Effector memory CD4-positive, alpha-beta T cell (primary cell): Measurements from ENCODE around the gene NAIF1.
"Not testable (repeated sequence)": the region's sequence is repeated elsewhere in the genome, so short reads cannot be mapped to it uniquely, and the experiment has no call there.

Experiments
- DNase-seq, 3 donors: peaks; one replicate each; pipeline ENCODE4 v3.0.0-alpha.2; 2020
- H3K27ac ChIP-seq: 2 replicates; pipeline ENCODE4 v1.7.0; 2013; ENCODE audit warnings: mild to moderate bottlenecking, low read length, moderate library complexity; ENCODE audit not compliant: insufficient read depth, poor library complexity, severe bottlenecking
- H3K27me3 ChIP-seq: replicated peaks from 2 replicates; pipeline ENCODE4 v1.7.0; 2013; ENCODE audit warnings: mild to moderate bottlenecking, low read length; ENCODE audit not compliant: insufficient read depth, control insufficient read depth, poor library complexity, severe bottlenecking
- H3K36me3 ChIP-seq: 2 replicates; pipeline ENCODE4 v1.7.0; 2013; ENCODE audit warnings: mild to moderate bottlenecking, low read length, moderate library complexity; ENCODE audit not compliant: control insufficient read depth, insufficient read depth
- H3K4me1 ChIP-seq: 2 replicates; pipeline ENCODE4 v1.7.0; 2013; ENCODE audit warnings: low read length, mild to moderate bottlenecking; ENCODE audit not compliant: control insufficient read depth, insufficient read depth, poor library complexity, severe bottlenecking
- H3K4me3 ChIP-seq: 2 replicates; pipeline ENCODE4 v1.7.0; 2013; ENCODE audit warnings: low read length, low read depth, mild to moderate bottlenecking; ENCODE audit not compliant: insufficient read depth, poor library complexity, severe bottlenecking
- H3K9me3 ChIP-seq: 2 replicates; pipeline ENCODE4 v1.7.0; 2013; ENCODE audit warnings: mild to moderate bottlenecking, low read length, moderate library complexity; ENCODE audit not compliant: control insufficient read depth

NAIF1 gene

DNA sequence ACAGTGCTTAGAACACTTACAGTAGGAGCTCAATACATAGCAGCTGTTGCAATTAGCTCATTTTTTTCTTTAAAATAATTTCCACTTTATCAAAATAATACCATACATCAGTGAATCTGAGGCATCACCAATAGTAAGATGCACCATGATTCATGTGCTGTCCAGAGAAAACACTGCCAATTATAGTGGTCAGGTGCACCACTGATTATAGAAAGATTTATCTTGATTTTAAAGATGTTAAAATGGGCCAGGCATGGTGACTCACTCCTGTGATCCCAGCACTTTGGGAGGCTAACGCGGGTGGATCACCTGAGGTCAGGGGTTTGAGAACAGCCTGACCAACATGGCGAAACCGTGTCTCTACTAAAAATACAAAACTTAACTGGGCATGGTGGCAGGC lies 39.4 kb downstream of the NAIF1 start:
- Histone ChIP-seq H3K4me3 (no peak overlapping the region), H3K9me3 (no peaks in the 10 kb centered on the region), H3K4me1 (peaks cover 75% of the 10 kb centered on the region), H3K27me3 (no peaks in the 10 kb centered on the region), H3K36me3 (no peaks in the 10 kb centered on the region), H3K27ac (peak overlapping the region; percentile 95)
- no peak for DNase-seq

DNA sequence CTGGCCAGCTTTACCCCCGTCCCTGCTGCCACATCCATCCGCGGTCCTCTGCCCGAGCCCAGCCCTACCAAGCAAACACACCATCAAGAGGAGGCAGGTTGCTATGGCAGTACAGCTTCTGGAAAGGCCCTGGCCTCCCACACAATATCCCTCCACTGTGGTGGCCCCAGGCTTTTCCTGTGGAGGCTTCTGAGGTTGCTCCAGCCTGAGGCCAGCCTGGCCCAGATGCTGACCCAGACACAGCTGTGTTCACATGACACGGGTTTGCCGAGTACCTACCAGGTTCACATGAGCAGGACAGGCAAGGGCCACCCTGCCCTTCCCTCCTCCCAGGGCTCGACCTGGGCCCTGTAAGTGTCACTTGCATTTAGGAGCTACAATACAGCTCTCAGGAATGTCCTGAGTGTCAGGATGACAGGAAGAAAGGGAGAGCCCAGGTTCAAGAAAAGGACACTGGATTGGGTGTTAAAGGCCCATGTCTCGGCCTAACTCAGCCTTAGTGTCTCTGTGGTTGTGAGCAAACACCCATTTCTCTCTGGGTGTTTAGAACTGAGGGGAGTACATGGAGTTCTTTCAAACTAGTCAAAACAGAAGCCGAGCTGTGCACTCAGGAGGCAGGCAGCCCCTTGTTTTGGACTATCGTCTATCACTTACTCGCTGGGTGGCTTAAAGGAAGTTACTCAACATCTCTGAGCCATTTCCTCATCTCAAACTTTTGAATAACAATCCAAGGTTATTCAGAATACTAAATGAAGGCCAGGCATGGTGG lies 40.2 kb downstream of the NAIF1 start:
- H3K4me3 ChIP-seq = peak overlapping the region; percentile 6
- H3K4me1 ChIP-seq = peaks cover 81% of the 10 kb centered on the region
- peak; percentile 21 to 46 (median 34) for DNase-seq

DNA sequence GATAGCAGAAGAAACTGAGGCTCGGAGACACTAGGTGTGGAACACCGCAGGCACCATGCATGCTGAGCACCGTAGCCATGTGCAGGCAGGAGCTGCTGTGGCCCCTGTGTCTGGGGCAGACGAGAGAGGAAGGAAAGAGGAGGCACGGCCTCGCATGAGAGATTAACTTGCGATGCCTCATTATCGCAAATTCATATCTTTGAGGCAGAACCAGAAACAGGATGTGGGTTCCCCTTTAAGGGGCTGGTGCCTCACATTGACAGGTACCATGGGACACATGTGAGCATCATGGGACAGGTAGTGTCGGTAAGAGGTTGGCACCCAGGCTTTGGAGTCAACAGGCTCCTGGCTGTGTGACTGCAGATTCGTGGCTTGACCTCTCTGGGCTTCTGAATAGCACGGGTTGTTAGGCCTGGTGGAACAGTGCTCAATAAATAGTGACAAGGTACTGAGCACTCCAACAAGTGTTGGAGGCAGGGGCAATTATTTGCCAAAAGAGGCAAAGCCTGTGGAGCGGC lies 40.8 kb downstream of the NAIF1 start:
- H3K9me3 ChIP-seq = no peaks in the 10 kb centered on the region
- H3K27ac ChIP-seq = peak overlapping the region; percentile 95
- no peak overlapping the region for H3K4me3 ChIP-seq
- H3K4me1 ChIP-seq = peaks cover 79% of the 10 kb centered on the region
- no peaks in the 10 kb centered on the region for H3K36me3 ChIP-seq
- DNase-seq = peak; percentile 81 to 85 (median 83)
- no peaks in the 10 kb centered on the region for H3K27me3 ChIP-seq

More for the DNA sequence above, 40.2 kb downstream of the NAIF1 start:
- H3K27ac ChIP-seq = peak overlapping the region; percentile 95
- H3K36me3 ChIP-seq = no peaks in the 10 kb centered on the region
- H3K27me3 ChIP-seq = no peaks in the 10 kb centered on the region
- no peaks in the 10 kb centered on the region for H3K9me3 ChIP-seq

DNA sequence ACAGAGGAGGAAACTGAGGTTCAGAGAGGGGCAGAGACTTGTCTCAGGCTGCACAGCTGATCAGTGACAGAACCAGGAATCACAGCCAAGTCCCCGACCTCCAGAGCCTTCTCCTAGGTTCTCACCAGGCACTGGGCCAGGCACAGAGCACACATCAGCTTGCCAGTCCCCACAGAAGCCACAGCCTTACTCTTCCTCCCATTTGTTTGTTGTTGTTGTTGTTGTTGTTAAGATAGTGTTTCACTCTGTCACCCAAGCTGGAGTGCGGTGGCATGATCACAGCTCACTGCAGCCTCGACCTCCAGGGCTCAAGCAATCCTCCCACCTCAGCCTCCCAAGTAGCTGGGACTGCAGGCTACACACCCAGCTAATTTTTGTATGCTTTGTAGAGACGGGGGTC lies 41.4 kb downstream of the NAIF1 start:
- DNase-seq = peak in 1 of 3 donors; percentile 15
- Histone ChIP-seq H3K4me1 (peaks cover 84% of the 10 kb centered on the region), H3K9me3 (no peaks in the 10 kb centered on the region), H3K27ac (peak overlapping the region; percentile 95), H3K4me3 (peak overlapping the region; percentile 20), H3K27me3 (no peaks in the 10 kb centered on the region), H3K36me3 (no peaks in the 10 kb centered on the region)

DNA sequence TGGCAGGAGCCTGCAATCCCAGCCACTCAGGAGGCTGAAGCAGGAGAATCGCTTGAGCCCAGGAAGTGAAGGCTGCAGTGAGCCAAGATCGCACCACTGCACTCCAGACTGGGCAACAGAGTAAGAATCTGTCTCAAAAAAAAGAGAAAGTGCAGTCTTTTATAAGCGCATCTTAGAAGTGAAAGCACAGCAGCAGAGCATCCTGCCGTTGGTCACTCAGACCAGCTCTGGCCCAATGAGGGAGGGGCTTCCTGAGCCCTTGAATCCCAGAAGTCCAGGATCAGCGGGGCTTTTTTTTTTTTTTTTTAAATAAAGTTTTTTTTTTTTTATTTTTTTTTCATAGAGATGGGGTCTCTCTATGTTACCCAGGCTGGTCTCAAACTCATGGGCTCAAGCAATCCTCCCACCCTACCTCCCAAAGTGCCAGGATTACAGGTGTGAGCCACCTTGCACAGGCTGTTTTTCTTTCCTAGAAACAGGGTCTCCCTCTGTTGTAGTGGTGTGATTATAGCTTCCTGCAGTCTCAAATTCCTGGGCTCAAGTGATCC lies 42.3 kb downstream of the NAIF1 start:
- H3K4me3 ChIP-seq = no peak overlapping the region

DNA sequence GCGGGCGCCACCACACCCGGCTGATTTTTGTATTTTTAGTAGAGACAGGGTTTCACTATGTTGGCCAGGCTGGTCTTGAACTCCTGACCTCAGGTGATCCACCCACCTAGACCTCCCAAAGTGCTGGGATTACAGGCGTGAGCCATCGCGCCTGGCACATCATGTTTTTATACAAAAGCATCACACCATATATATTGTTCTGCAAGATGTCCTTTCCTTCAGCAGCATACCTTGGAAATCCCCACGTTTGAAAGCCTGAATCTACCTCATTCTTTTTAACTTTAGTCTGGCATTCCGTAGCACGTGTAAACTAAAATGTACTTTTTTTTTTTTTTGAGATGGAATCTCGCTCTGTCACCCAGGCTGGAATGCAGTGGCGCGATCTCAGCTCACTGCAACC lies 43.4 kb downstream of the NAIF1 start:
- H3K4me3 ChIP-seq, DNase-seq, H3K9me3 ChIP-seq, H3K27me3 ChIP-seq, H3K36me3 ChIP-seq: not testable (repeated sequence)
- peaks cover 67% of the 10 kb centered on the region for H3K4me1 ChIP-seq
- H3K27ac ChIP-seq = peak overlapping the region; percentile 55

More for the DNA sequence above, 42.3 kb downstream of the NAIF1 start:
- peaks cover 78% of the 10 kb centered on the region for H3K4me1 ChIP-seq
- H3K27me3 ChIP-seq = no peaks in the 10 kb centered on the region
- DNase-seq = no peak
- no peaks in the 10 kb centered on the region for H3K9me3 ChIP-seq
- no peaks in the 10 kb centered on the region for H3K36me3 ChIP-seq
- H3K27ac ChIP-seq = peak overlapping the region; percentile 95

DNA sequence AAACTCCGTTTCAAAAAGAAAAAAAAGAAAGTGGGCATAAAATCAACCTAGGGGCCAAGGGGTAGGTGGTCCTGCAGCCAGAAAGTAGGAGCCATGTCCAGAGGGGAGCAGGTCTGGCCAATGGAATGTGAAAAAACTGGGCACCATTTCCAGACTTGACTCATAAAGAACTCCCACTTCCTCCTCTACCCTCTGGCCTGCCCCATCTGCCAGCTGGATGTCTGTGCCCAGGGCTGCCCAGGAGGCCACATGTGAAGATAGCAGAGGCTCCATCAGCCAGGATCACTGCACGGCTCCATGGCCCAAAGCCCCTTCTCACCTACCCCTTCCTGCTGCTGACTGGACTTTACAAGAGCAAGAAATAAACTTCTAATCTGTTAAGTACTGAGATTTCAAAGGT lies 44.2 kb downstream of the NAIF1 start:
- Histone ChIP-seq H3K36me3 (no peaks in the 10 kb centered on the region), H3K4me1 (peaks cover 64% of the 10 kb centered on the region), H3K9me3 (no peaks in the 10 kb centered on the region), H3K27ac (peak overlapping the region; percentile 51), H3K4me3 (no peak overlapping the region), H3K27me3 (no peaks in the 10 kb centered on the region)
- DNase-seq = no peak

DNA sequence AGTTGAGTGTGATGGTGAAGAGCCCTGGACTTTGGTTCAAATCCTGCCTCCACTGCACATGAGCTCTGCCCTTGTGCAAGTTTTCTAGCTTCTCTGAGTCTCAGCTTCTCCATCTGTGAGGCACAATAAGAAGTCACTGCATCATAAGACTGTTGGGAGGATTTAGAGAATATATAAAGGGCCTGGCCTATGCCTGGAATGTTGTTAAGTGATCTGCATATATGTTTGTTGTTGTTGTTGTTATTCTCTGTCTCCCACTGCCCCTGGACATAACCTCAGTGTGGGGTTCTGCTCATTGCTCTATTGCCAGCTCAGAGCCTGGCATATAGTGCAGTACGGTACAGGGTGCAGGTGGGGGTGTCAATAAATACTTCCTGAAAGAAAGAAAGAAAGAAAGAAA lies 46.0 kb downstream of the NAIF1 start:
- peak overlapping the region; percentile 14 for H3K27ac ChIP-seq

DNA sequence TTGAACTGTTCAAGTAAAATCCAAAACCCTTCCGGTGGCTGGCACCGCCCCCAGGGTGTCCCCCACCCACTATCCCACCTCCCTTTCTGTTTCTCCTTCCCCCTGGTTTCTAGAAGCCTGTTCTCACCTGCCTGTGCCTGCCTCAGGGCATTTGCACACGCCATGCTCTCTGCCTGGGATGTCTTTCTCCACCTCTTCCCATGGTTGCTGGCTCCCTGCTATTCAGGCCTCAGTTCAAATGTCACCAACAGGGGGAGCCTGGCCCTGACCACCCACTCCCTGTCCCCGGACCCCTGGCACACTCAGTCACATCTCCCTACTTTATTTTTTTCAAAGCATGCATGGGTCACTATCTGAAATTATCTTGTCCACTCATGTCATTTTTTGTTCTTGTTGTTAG lies 46.4 kb downstream of the NAIF1 start:
- H3K9me3 ChIP-seq = no peaks in the 10 kb centered on the region
- H3K4me3 ChIP-seq = no peak overlapping the region
- DNase-seq = no peak
- no peaks in the 10 kb centered on the region for H3K27me3 ChIP-seq
- H3K4me1 ChIP-seq = peaks cover 45% of the 10 kb centered on the region
- no peaks in the 10 kb centered on the region for H3K36me3 ChIP-seq
- H3K27ac ChIP-seq = peak overlapping the region; percentile 14

More for the DNA sequence above, 46.0 kb downstream of the NAIF1 start:
- Histone ChIP-seq H3K27me3 (no peaks in the 10 kb centered on the region), H3K4me1 (peaks cover 47% of the 10 kb centered on the region), H3K9me3 (no peaks in the 10 kb centered on the region), H3K4me3 (no peak overlapping the region), H3K36me3 (no peaks in the 10 kb centered on the region)
- DNase-seq = no peak

DNA sequence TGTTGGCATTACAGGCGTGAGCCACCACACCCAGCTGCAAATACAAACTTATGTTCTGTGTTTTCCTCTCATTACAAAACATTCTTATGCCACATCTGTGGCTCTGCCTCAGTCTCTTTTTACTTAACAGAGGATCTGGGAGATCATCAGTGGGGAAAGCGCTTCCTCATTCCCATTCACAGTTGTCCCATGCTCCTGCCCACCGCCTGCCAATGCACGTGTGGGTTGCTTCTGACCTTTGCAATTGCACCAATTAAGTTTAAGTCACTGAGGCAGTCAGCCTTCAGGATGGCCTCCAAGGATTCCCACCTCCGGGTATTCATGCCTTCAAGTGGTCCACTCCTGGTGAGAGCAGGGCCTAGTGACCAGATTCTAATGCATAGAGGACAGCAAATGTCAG lies 51.4 kb downstream of the NAIF1 start:
- H3K4me1 ChIP-seq = peaks cover 5% of the 10 kb centered on the region
- H3K9me3 ChIP-seq = no peaks in the 10 kb centered on the region
- no peak for DNase-seq
- no peak overlapping the region for H3K4me3 ChIP-seq
- no peaks in the 10 kb centered on the region for H3K27me3 ChIP-seq
- no peaks in the 10 kb centered on the region for H3K36me3 ChIP-seq
- no peak overlapping the region for H3K27ac ChIP-seq
